Kidney epithelial cell (primary cell): ENCODE measurements around the gene PROZ. TPM values are rescaled to one million over a fixed set of nuclear protein-coding genes. Genes with fewer than 3 reads are reported as not detected.

Source experiments
- DNase-seq: peaks from one replicate; pipeline ENCODE4 v3.0.0-alpha.2; 2010; ENCODE audit warnings: low read depth
- H3K27me3 ChIP-seq: 2 replicates; pipeline ENCODE4 v1.6.0; 2011; ENCODE audit warnings: low read length; ENCODE audit not compliant: control insufficient read depth, insufficient read depth
- H3K36me3 ChIP-seq: 2 replicates; pipeline ENCODE4 v1.5.1; 2011; ENCODE audit warnings: low read length; ENCODE audit not compliant: control insufficient read depth, insufficient read depth
- H3K4me3 ChIP-seq: 2 replicates; pipeline ENCODE4 v1.5.1; 2011; ENCODE audit warnings: low read depth, mild to moderate bottlenecking, control low read depth, low read length
- total RNA-seq: library from RNA; depleted of rRNA; stranded (reverse); fragments of >200 nt; gene quantifications from 2 replicates; pipeline ENCODE4 v1.2.3, GENCODE V29; 2015
- TF ChIP-seq, protein P1 (sequence below): IDR thresholded peaks from 2 replicates; pipeline ENCODE4 v1.5.1; 2011; ENCODE audit warnings: mild to moderate bottlenecking, moderate library complexity, low read length, control low read depth, inconsistent platforms; ENCODE audit not compliant: insufficient read depth, poor library complexity, severe bottlenecking

The PROZ gene
- total RNA-seq, 1 donor from 2014 or later, result not detected

DNA sequence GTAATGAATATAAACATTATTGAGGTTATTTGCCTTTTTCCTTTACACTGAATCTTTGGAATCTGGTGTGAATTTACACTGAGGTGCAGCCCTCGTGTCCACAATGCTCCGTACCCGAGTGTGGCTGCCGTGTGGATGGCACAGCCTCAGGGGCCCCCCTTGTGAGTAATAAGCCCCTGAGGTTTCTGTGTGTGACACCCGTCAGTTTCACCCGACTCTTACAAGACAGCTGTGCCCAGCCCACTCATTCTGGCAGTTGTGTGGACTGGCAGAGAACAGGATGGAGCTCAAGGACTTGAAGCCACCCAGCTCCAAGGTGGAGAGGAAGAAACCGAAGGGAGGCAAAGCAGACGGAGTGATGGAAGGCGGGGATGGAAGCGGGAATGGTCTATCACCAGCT lies 7.8 kb downstream of the PROZ start:
- Histone ChIP-seq H3K4me3 (no peak overlapping the region), H3K36me3 (no peaks in the 10 kb centered on the region)
- DNase-seq, result no peak

DNA sequence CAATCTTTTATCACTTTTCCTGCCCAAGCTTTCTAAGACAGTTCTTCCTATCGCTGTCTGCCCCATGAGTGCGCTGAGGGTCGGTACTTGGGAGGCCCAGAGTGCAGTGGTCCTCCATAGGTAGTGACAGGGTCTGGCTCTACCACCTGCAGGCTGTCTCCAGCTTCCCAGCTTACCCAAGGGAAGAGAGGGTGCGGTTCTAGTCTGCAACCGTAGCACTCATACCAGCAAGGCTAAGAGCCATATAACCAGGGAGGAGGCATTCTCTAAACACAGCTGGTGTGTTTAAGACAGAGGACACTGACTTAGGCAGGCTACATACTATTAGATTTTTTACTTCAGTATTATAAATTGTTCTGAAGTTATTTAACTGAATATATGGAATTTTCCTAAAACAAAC lies 8.2 kb downstream of the PROZ start:
- TF ChIP-seq, protein P1, sequence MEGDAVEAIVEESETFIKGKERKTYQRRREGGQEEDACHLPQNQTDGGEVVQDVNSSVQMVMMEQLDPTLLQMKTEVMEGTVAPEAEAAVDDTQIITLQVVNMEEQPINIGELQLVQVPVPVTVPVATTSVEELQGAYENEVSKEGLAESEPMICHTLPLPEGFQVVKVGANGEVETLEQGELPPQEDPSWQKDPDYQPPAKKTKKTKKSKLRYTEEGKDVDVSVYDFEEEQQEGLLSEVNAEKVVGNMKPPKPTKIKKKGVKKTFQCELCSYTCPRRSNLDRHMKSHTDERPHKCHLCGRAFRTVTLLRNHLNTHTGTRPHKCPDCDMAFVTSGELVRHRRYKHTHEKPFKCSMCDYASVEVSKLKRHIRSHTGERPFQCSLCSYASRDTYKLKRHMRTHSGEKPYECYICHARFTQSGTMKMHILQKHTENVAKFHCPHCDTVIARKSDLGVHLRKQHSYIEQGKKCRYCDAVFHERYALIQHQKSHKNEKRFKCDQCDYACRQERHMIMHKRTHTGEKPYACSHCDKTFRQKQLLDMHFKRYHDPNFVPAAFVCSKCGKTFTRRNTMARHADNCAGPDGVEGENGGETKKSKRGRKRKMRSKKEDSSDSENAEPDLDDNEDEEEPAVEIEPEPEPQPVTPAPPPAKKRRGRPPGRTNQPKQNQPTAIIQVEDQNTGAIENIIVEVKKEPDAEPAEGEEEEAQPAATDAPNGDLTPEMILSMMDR, result no peak
- no peak for DNase-seq
- no peak overlapping the region for H3K4me3 ChIP-seq

More for the DNA sequence above, 7.8 kb downstream of the PROZ start:
- TF ChIP-seq, protein P1, result no peak
- H3K27me3 ChIP-seq, result peaks cover 15% of the 10 kb centered on the region

DNA sequence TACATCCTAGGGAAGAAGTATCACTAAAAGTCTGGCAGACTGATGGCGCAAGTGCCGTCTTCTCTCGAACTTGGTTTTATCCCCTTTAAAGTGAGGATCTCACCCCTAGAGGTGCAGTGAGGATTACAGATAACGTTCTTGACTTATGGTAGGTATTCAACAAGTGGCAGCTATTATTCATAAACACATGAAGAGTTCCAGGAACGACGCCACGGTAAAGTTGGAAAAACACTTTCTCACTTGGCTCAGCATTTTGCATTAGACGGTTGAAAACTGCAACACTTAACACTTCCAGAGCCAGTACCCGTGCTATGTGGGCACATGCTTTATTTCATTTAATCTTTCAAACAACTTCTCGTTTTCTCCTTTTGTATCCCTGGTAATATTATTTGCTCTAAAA lies 8.7 kb downstream of the PROZ start:
- TF ChIP-seq, protein P1, result no peak
- Histone ChIP-seq H3K27me3 (peaks cover 11% of the 10 kb centered on the region), H3K4me3 (no peak overlapping the region), H3K36me3 (no peaks in the 10 kb centered on the region)
- DNase-seq, result no peak

More for the DNA sequence above, 8.2 kb downstream of the PROZ start:
- Histone ChIP-seq H3K27me3 (peaks cover 11% of the 10 kb centered on the region), H3K36me3 (no peaks in the 10 kb centered on the region)

DNA sequence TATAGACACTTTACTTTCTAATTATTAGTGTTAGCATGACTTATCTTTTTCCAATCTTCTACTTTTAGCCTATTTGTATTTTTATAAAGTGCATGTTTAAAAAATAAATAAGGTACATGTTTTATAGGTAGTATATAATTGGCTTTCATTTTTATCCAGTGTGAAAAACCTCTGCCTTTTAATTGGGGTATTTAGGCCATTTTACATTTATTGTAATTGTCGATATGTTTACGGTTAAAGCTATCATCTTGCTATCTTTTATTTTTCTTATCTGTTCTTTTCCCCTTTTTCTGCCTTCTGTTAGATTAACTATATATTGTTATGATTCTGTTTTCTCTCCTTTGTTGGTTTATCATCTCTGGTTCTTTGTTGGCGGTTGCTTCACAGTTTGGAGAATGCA lies 9.1 kb downstream of the PROZ start:
- H3K27me3 ChIP-seq, result peaks cover 10% of the 10 kb centered on the region
- H3K36me3 ChIP-seq, result no peaks in the 10 kb centered on the region
- DNase-seq, result no peak
- no peak overlapping the region for H3K4me3 ChIP-seq
- TF ChIP-seq, protein P1, result no peak

DNA sequence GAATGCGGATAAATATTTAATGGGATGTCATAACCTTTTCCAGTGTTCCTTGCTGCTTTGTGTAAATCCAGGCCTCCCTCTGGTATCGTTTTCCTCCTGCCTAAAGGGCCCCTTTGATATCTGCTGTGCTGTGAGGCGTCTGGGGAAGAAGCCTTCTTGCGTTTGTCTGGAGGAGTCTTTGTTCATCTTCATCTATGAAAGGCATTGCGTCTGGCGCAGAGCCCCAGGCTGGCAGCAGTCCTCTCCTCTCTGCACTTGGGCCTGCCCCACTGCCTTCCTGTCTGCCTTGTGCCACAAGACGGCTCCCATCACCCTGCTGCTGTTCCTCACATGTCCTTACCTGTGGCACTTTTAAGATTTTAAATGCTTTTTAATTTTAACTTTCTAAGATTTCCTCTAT lies 9.8 kb downstream of the PROZ start:
- no peaks in the 10 kb centered on the region for H3K36me3 ChIP-seq
- TF ChIP-seq, protein P1, result no peak

More for the DNA sequence above, 9.8 kb downstream of the PROZ start:
- Histone ChIP-seq H3K27me3 (peaks cover 3% of the 10 kb centered on the region), H3K4me3 (no peak overlapping the region)
- no peak for DNase-seq
